HFFc6 (cell line): ENCODE results near the gene ARHGAP45. TPM values are rescaled to one million over a fixed set of nuclear protein-coding genes. Genes with fewer than 3 reads are reported as not detected.

Experiments
- DNase-seq: peaks from one replicate; pipeline ENCODE4 v3.0.0-alpha.2; 2018
- H3K27ac Mint-ChIP-seq: 2 replicates; pipeline ENCODE4 v1.8.0; 2020; ENCODE audit warnings: mild to moderate bottlenecking, mixed read lengths
- H3K27me3 Mint-ChIP-seq: 2 replicates; pipeline ENCODE4 v1.8.0; 2021; ENCODE audit warnings: mild to moderate bottlenecking, moderate library complexity, mixed read lengths; ENCODE audit not compliant: insufficient read depth
- H3K36me3 Mint-ChIP-seq: 2 replicates; pipeline ENCODE4 v1.8.0; 2021; ENCODE audit warnings: low read depth, mixed read lengths
- H3K4me1 Mint-ChIP-seq: 2 replicates; pipeline ENCODE4 v1.8.0; 2020; ENCODE audit warnings: low read depth, mixed read lengths
- H3K4me3 Mint-ChIP-seq: 2 replicates; pipeline ENCODE4 v1.8.0; 2020; ENCODE audit warnings: mild to moderate bottlenecking, moderate library complexity, mixed read lengths
- H3K9me3 Mint-ChIP-seq: 2 replicates; pipeline ENCODE4 v1.8.0; 2020; ENCODE audit warnings: mild to moderate bottlenecking, mixed read lengths
- total RNA-seq, 6 experiments: library from RNA; stranded (reverse); fragmentation: NEBNext Ultra II Directional; extraction: Animal tissue kit (Norgen Biotek cat#: 25700); gene quantifications; 2 replicates in 1 of 6; 3 replicates in 5 of 6; pipeline ENCODE4 v1.2.3, GENCODE V29; 2021
- TF ChIP-seq, protein P1 (sequence below): fragments of 200-600 bp; sonication (generic); IDR thresholded peaks from 2 replicates; pipeline ENCODE4 v1.5.0; 2021; ENCODE audit warnings: antibody characterized with exemption, mild to moderate bottlenecking

Gene ARHGAP45
- total RNA-seq, 6 experiments from 2014 or later = 0.28 to 0.74 (median 0.60) TPM

DNA sequence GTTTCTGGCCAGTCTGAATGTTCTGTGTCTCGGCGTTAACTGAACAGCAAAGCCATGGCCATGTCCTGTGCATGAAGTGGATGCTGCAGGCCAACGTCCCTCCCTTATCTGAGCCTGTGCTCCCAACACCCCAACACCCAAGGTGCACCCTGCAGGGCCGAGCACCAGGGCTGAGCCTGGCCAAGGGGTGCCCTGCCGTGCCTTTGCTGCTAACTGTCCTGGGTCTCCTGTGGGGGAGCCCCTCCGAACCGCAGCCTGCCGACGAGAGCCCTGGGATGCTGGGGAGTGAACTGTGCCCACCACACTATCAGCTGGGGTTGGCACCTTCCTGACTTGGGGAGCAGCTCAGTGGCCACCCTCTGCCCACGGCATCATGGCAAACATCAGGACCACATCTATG lies 54.4 kb downstream of the ARHGAP45 start:
- H3K27me3 Mint-ChIP-seq = peaks cover 3% of the 10 kb centered on the region
- no peaks in the 10 kb centered on the region for H3K4me1 Mint-ChIP-seq
- no peak for DNase-seq
- no peak overlapping the region for H3K27ac Mint-ChIP-seq
- H3K4me3 Mint-ChIP-seq = no peak overlapping the region
- H3K36me3 Mint-ChIP-seq = peaks cover 15% of the 10 kb centered on the region
- no peaks in the 10 kb centered on the region for H3K9me3 Mint-ChIP-seq
- TF ChIP-seq, protein P1, sequence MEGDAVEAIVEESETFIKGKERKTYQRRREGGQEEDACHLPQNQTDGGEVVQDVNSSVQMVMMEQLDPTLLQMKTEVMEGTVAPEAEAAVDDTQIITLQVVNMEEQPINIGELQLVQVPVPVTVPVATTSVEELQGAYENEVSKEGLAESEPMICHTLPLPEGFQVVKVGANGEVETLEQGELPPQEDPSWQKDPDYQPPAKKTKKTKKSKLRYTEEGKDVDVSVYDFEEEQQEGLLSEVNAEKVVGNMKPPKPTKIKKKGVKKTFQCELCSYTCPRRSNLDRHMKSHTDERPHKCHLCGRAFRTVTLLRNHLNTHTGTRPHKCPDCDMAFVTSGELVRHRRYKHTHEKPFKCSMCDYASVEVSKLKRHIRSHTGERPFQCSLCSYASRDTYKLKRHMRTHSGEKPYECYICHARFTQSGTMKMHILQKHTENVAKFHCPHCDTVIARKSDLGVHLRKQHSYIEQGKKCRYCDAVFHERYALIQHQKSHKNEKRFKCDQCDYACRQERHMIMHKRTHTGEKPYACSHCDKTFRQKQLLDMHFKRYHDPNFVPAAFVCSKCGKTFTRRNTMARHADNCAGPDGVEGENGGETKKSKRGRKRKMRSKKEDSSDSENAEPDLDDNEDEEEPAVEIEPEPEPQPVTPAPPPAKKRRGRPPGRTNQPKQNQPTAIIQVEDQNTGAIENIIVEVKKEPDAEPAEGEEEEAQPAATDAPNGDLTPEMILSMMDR = no peak

DNA sequence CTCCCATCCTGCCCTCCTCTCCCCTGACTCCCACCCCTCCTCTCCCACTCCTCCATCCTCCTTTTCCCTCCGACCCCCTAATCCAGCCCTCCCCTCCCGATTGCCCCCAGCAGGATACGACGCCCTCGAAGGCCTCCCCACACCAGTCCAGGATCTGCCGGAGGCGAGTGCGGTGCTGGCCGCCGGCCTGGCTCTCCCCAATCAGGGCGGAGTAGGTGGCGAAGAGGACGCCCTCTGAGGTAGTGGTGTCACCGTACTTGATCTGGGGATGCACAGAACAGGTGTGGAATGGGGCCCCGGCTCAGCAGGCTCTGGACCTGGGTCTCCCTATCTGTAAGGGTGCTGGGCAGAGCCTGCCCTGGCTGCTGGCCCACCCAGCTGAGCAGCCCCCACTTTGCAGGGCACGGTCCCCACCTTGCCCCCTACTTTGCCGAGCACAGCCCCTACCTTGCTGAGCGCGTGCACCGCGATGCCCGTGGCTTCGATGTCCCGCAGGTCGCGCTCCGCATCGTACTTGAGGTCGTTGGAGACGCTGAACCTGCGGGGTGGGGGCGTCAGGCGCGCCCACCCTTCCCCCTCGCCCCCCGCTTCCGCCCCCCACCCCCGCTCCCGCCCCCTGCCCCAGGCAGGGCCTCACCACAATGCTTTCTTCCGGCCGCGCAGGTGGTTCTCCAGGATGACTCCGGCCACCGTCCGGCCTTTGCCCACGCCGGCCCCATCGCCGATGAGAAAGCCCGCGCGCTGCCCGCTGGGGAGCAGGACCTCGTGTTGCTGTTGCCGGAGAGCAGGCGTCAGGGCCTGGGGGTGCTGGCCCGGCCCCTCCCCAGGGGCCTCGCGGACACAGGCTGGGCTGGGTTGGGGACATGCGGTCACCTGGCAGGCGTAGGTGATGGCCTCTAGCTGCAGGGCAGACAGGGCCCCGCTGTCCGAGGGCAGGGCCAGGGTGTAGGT lies 55.3 kb downstream of the ARHGAP45 start:
- Mint-ChIP-seq H3K9me3 (no peaks in the 10 kb centered on the region), H3K27me3 (peaks cover 5% of the 10 kb centered on the region), H3K4me3 (no peak overlapping the region; the same call in 1 of the 2 replicates), H3K36me3 (peaks cover 15% of the 10 kb centered on the region), H3K27ac (no peak overlapping the region), H3K4me1 (no peaks in the 10 kb centered on the region)
- TF ChIP-seq, protein P1 = no peak
- no peak for DNase-seq

DNA sequence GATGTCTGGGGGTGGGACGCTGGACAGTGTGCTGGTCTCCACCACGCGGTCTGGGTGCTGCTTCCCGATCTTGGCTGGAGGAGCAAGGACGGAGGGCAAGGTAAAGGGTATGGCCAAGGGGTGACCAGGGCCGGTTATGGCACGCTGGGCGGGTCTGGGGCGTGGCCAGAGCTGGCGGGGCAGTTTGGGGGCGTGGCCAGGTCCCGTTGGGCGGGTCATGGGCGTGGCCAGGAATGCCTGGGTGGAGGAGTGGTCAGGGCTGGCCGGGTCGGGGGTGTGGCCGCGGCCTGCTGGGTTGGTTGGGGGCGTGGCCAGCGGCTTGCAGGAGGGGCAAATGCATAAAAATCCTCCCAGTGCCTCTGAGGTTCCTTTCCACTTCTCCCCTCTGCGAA lies 56.0 kb downstream of the ARHGAP45 start:
- DNase-seq = peak; percentile 49
- H3K4me1 Mint-ChIP-seq = no peaks in the 10 kb centered on the region
- peaks cover 3% of the 10 kb centered on the region for H3K27me3 Mint-ChIP-seq
- no peaks in the 10 kb centered on the region for H3K9me3 Mint-ChIP-seq
- H3K36me3 Mint-ChIP-seq = peaks cover 15% of the 10 kb centered on the region
- TF ChIP-seq, protein P1 = no peak
- H3K4me3 Mint-ChIP-seq = peak overlapping the region; percentile 37; the same call in 1 of the 2 replicates
- H3K27ac Mint-ChIP-seq = no peak overlapping the region

DNA sequence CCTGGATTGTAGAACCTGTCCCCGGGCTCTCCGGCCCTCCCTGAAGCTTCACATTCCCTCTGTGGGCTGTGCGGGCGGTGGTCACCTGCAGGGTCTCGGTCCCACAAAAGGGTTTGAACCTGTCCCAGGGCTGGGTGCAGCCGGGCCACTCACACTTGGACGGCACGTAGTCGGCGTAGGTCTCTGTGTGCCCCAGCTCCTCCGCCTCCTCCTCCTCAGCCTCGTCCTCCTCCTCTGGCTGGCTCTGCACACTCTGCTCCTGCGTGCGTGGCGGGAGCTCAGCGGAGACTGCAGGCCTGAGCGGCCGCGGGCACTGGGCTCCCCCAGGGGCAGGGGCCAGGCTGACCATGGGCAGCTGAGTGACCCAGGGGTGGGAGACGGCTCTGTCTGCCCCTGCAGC lies 56.4 kb downstream of the ARHGAP45 start:
- no peaks in the 10 kb centered on the region for H3K9me3 Mint-ChIP-seq
- no peak for DNase-seq
- H3K27me3 Mint-ChIP-seq = peaks cover 3% of the 10 kb centered on the region
- no peaks in the 10 kb centered on the region for H3K4me1 Mint-ChIP-seq
- TF ChIP-seq, protein P1 = no peak
- H3K36me3 Mint-ChIP-seq = peaks cover 15% of the 10 kb centered on the region
- H3K4me3 Mint-ChIP-seq = no peak overlapping the region
- H3K27ac Mint-ChIP-seq = no peak overlapping the region

DNA sequence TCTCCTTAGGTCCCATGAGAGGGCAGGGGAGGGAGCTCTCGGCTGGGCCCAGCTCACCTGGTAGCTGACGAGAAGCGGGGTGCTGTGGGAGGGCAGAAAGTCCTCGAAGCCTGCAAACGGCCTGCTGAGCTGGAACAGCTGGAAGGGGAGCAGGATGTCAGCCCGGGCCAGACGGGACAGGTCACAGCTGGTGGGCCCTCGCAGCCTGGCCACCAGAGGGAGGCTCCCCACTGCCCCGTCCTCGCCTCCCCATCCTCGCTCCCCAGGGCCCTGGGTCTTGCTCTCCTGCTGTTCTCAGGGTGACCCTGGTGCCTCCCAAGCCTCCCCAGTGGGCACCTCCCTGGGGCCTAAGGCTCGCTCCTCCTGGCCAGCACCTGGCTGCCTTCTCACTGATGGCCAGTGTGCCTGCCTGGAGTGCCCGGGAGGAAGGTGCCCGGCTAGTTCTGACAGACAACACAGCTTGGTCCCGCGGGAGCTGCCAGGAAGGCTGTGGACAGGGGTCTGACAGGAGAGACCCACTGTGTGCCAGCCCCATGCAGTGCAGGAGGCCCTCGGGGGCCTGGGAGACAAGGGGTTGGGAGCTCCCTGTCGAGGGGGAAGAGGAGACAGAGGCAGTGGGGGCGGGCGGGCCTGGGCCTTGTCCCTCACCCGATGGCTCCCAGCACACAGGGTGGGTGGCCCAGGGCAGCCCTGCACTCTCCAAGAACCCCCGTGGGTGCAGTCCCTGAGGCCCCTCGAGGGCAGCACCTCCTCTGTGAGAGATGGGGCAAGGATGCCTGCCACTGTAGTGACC lies 57.1 kb downstream of the ARHGAP45 start:
- no peak for DNase-seq
- Mint-ChIP-seq H3K4me3 (no peak overlapping the region), H3K36me3 (peaks cover 15% of the 10 kb centered on the region), H3K27ac (no peak overlapping the region), H3K9me3 (no peaks in the 10 kb centered on the region), H3K4me1 (no peaks in the 10 kb centered on the region), H3K27me3 (peaks cover 1% of the 10 kb centered on the region)
- TF ChIP-seq, protein P1 = no peak
